HG02938 (cell line): ENCODE measurements around the gene POU2F1.

ENCODE experiments used
- ATAC-seq: cut with Tn5 transposase; IDR thresholded peaks from one replicate; pipeline ENCODE4 v1.9.1; 2021; ENCODE audit warnings: mild to moderate bottlenecking, moderate library complexity; ENCODE audit not compliant: unreplicated experiment

The POU2F1 gene

GRCh38 chr1:167457936-167458584, 237.4 kb downstream of the POU2F1 start:
- ATAC-seq, result no peak

- no peak for ATAC-seq
Measured at GRCh38 chr1:167460836-167461235, 240.2 kb downstream of the POU2F1 start.

- ATAC-seq, result no peak
Measured at GRCh38 chr1:167462341-167462740, 241.7 kb downstream of the POU2F1 start.

- no peak for ATAC-seq
Measured at GRCh38 chr1:167463080-167463479, 242.4 kb downstream of the POU2F1 start.

GRCh38 chr1:167463875-167464575, 243.3 kb downstream of the POU2F1 start:
- no peak for ATAC-seq

GRCh38 chr1:167465018-167465417, 244.3 kb downstream of the POU2F1 start:
- no peak for ATAC-seq

- no peak for ATAC-seq
Measured at GRCh38 chr1:167465743-167466142, 245.1 kb downstream of the POU2F1 start.

GRCh38 chr1:167467126-167467710, 246.5 kb downstream of the POU2F1 start:
- no peak for ATAC-seq

GRCh38 chr1:167467752-167468151, 247.1 kb downstream of the POU2F1 start:
- no peak for ATAC-seq

- ATAC-seq, result no peak
Measured at GRCh38 chr1:167469280-167469965, 248.7 kb downstream of the POU2F1 start.

GRCh38 chr1:167471568-167471967, 250.9 kb downstream of the POU2F1 start:
- no peak for ATAC-seq

- ATAC-seq, result no peak
Measured at GRCh38 chr1:167472752-167473521, 252.3 kb downstream of the POU2F1 start.

GRCh38 chr1:167473761-167474160, 253.1 kb downstream of the POU2F1 start:
- ATAC-seq, result no peak

GRCh38 chr1:167474191-167474641, 253.5 kb downstream of the POU2F1 start:
- ATAC-seq, result no peak

- ATAC-seq, result no peak
Measured at GRCh38 chr1:167476061-167476460, 255.4 kb downstream of the POU2F1 start.
